NCI-H2196 treated with DMSO at 0.1 percent for 48 hours (cell line): Measurements from ENCODE around the gene UNG.
"Not testable (repeated sequence)": the region's sequence is repeated elsewhere in the genome, so short reads cannot be mapped to it uniquely, and the experiment has no call there.

Experiments
- DNase-seq: peaks from one replicate; lab custom pipeline; 2025; ENCODE audit not compliant: unreplicated experiment; lab: John Stamatoyannopoulos, UW

Gene UNG

GRCh38 chr12:109120557-109120956 lies 23.2 kb downstream of the UNG start:
- DNase-seq, result no peak

GRCh38 chr12:109121346-109121880 lies 24.0 kb downstream of the UNG start:
- no peak for DNase-seq

GRCh38 chr12:109124878-109125648 lies 27.7 kb downstream of the UNG start:
- no peak for DNase-seq

- DNase-seq, result no peak
These were observed 28.4 kb downstream of the UNG start for GRCh38 chr12:109125791-109126190.

- DNase-seq, result no peak
These were observed 29.4 kb downstream of the UNG start for GRCh38 chr12:109126784-109127183.

- no peak for DNase-seq
These were observed 30.3 kb downstream of the UNG start for GRCh38 chr12:109127533-109128242.

GRCh38 chr12:109130297-109131153 lies 33.1 kb downstream of the UNG start:
- DNase-seq, result no peak

- no peak for DNase-seq
These were observed 34.0 kb downstream of the UNG start for GRCh38 chr12:109131154-109132050.

- no peak for DNase-seq
These were observed 37.0 kb downstream of the UNG start for GRCh38 chr12:109134186-109134917.

GRCh38 chr12:109137055-109137454 lies 39.7 kb downstream of the UNG start:
- no peak for DNase-seq

GRCh38 chr12:109139360-109139759 lies 42.0 kb downstream of the UNG start:
- DNase-seq, result no peak

GRCh38 chr12:109139791-109140190 lies 42.4 kb downstream of the UNG start:
- DNase-seq, result no peak

- DNase-seq, result no peak
These were observed 43.2 kb downstream of the UNG start for GRCh38 chr12:109140560-109140959.

- DNase-seq, result no peak
These were observed 46.8 kb downstream of the UNG start for GRCh38 chr12:109144224-109144623.

- not testable (repeated sequence) for DNase-seq
These were observed 49.7 kb downstream of the UNG start for GRCh38 chr12:109147126-109147525.

- no peak for DNase-seq
These were observed 50.6 kb downstream of the UNG start for GRCh38 chr12:109147954-109148353.

- no peak for DNase-seq
These were observed 52.8 kb downstream of the UNG start for GRCh38 chr12:109150124-109150640.

GRCh38 chr12:109151457-109151856 lies 54.1 kb downstream of the UNG start:
- DNase-seq, result no peak

- DNase-seq, result no peak
These were observed 56.5 kb downstream of the UNG start for GRCh38 chr12:109153821-109154441.
